Prostate gland (tissue), 2 donors: ENCODE measurements around the gene MYBPC3. TPM values are rescaled to one million over a fixed set of nuclear protein-coding genes. Genes with fewer than 3 reads are reported as not detected.

Experiments
- DNase-seq: peaks from one replicate; pipeline ENCODE4 v3.0.0-alpha.2; 2019; ENCODE audit warnings: low spot score
- H3K27ac ChIP-seq, 2 donors: fragments of 200-600 bp; sonication (generic); 2 replicates each; pipeline ENCODE4 v1.5.1; 2017 to 2019
- H3K27me3 ChIP-seq: fragments of 200-600 bp; sonication (generic); replicated peaks from 2 replicates; pipeline ENCODE4 v1.5.1; 2019; ENCODE audit not compliant: insufficient read depth
- H3K36me3 ChIP-seq, 2 donors: fragments of 200-600 bp; sonication (generic); 1 replicate in 1 of 2; 2 replicates in 1 of 2; pipeline versions ENCODE4 v1.5.1 to v1.8.1; 2017 to 2019
- H3K4me1 ChIP-seq: fragments of 200-600 bp; sonication (generic); replicated peaks from 2 replicates; pipeline ENCODE4 v1.5.1; 2019
- H3K4me3 ChIP-seq, 2 donors: fragments of 200-600 bp; sonication (generic); 2 replicates each; pipeline ENCODE4 v1.5.1; 2017 to 2019
- H3K9me3 ChIP-seq: fragments of 200-600 bp; sonication (generic); 2 replicates; pipeline ENCODE4 v1.5.1; 2017
- CTCF ChIP-seq, 4 experiments: fragments of 200-600 bp in 2 of 4; fragments of 450-650 bp in 2 of 4; sonication (generic) in 2 of 4; IDR thresholded peaks; 1 replicate in 3 of 4; 2 replicates in 1 of 4; pipeline ENCODE4 v1.5.1; 2016 to 2019; ENCODE audit warnings: antibody characterized with exemption in 4 of 4, mild to moderate bottlenecking in 2 of 4, moderate library complexity in 2 of 4
- POLR2A ChIP-seq: fragments of 450-650 bp; IDR thresholded peaks from one replicate; pipeline ENCODE4 v1.6.1; 2016; ENCODE audit warnings: antibody characterized with exemption, mild to moderate bottlenecking
- POLR2AphosphoS5 ChIP-seq: sonication (generic); formaldehyde crosslinking; IDR thresholded peaks from one replicate; pipeline ENCODE4 v1.6.1; 2017; ENCODE audit warnings: antibody characterized with exemption
- WGBS: methylation state at CpG from one replicate; pipeline ENCODE4 v1.1.5; 2018; 5-methylcytosine and 5-hydroxymethylcytosine counted together
- intact Hi-C: fragments of 100-400 bp; cut with DNase I; formaldehyde crosslinking; loops from one replicate; pipeline ENCODE4 v1.14.2; 2022
- total RNA-seq, 2 donors: library from RNA; depleted of rRNA; stranded (reverse); fragments of >200 nt; gene quantifications; one replicate each; pipeline ENCODE4 v1.1.0, GENCODE V29; 2016

The MYBPC3 gene
- total RNA-seq, 2 donors from 2014 or later, result 0.91 TPM; not detected in 1

GRCh38 chr11:47351156-47352126 is 1.1 kb downstream of the MYBPC3 start:
- H3K27ac ChIP-seq, result no peak overlapping the region
- no peaks in the 10 kb centered on the region for H3K36me3 ChIP-seq
- TF ChIP-seq CTCF (IDR thresholded peaks at IDR 0.05) (no peak), POLR2AphosphoS5 (no peak), POLR2A (no peak)
- no peaks in the 10 kb centered on the region for H3K4me1 ChIP-seq
- H3K4me3 ChIP-seq, result no peak overlapping the region
- intact Hi-C loops, result loop anchor here (5.0 to 10.0 kb wide), 2 partner anchors 174 to 467 kb away; partner anchors contain the start of gene ARFGAP2
- WGBS, result 81% methylated on average over 29 of the region's 29 CpGs
- no peaks in the 10 kb centered on the region for H3K9me3 ChIP-seq
- no peaks in the 10 kb centered on the region for H3K27me3 ChIP-seq
- no peak for DNase-seq

- Histone ChIP-seq H3K27me3 (no peaks in the 10 kb centered on the region), H3K36me3 (no peaks in the 10 kb centered on the region), H3K9me3 (no peaks in the 10 kb centered on the region), H3K4me1 (no peaks in the 10 kb centered on the region), H3K4me3 (no peak overlapping the region), H3K27ac (no peak overlapping the region)
- no peak for DNase-seq
- TF ChIP-seq POLR2A (no peak), POLR2AphosphoS5 (no peak), CTCF (IDR thresholded peaks at IDR 0.05) (no peak)
- 81% methylated on average over 9 of the region's 9 CpGs for WGBS
- intact Hi-C loops, result loop anchor here (5.0 to 10.0 kb wide), 2 partner anchors 173 to 466 kb away; partner anchors contain the start of gene ARFGAP2
Observed at GRCh38 chr11:47350315-47350714, 2.2 kb downstream of the MYBPC3 start.

GRCh38 chr11:47349521-47350095 is 2.9 kb downstream of the MYBPC3 start:
- no peak overlapping the region for H3K27ac ChIP-seq
- no peaks in the 10 kb centered on the region for H3K4me1 ChIP-seq
- no peaks in the 10 kb centered on the region for H3K9me3 ChIP-seq
- TF ChIP-seq POLR2AphosphoS5, result no peak
- TF ChIP-seq POLR2A, result no peak
- TF ChIP-seq CTCF (IDR thresholded peaks at IDR 0.05), result no peak
- H3K27me3 ChIP-seq, result no peaks in the 10 kb centered on the region
- H3K36me3 ChIP-seq, result no peaks in the 10 kb centered on the region
- 88% methylated on average over 18 of the region's 23 CpGs for WGBS
- intact Hi-C loops, result loop anchor here (5.0 to 10.0 kb wide), 2 partner anchors 172 to 465 kb away; partner anchors contain the start of gene ARFGAP2
- H3K4me3 ChIP-seq, result no peak overlapping the region
- no peak for DNase-seq

GRCh38 chr11:47348859-47349258 is 3.6 kb downstream of the MYBPC3 start:
- H3K36me3 ChIP-seq, result no peaks in the 10 kb centered on the region
- DNase-seq, result no peak
- no peak overlapping the region for H3K4me3 ChIP-seq
- H3K27ac ChIP-seq, result no peak overlapping the region
- TF ChIP-seq CTCF (IDR thresholded peaks at IDR 0.05) (no peak), POLR2A (no peak), POLR2AphosphoS5 (no peak)
- H3K4me1 ChIP-seq, result no peaks in the 10 kb centered on the region
- no peaks in the 10 kb centered on the region for H3K9me3 ChIP-seq
- intact Hi-C loops, result no loop called here
- 77% methylated on average over 6 of the region's 8 CpGs for WGBS
- no peaks in the 10 kb centered on the region for H3K27me3 ChIP-seq
